NCI-H774 (cell line): Measurements from ENCODE around the gene OARD1.
"Not testable (repeated sequence)": the region's sequence is repeated elsewhere in the genome, so short reads cannot be mapped to it uniquely, and the experiment has no call there.

Experiments
- DNase-seq: peaks from one replicate; lab custom pipeline; 2025; lab: John Stamatoyannopoulos, UW

OARD1 gene

GRCh38 chr6:41025966-41026530 is 46.1 kb downstream of the OARD1 start:
- no peak for DNase-seq

GRCh38 chr6:41023114-41023513 is 49.0 kb downstream of the OARD1 start:
- DNase-seq = no peak

- no peak for DNase-seq
Observed at GRCh38 chr6:41022294-41022693, 49.9 kb downstream of the OARD1 start.

- no peak for DNase-seq
Observed at GRCh38 chr6:41021832-41022231, 50.3 kb downstream of the OARD1 start.

GRCh38 chr6:41017663-41018062 is 54.5 kb downstream of the OARD1 start:
- no peak for DNase-seq

- not testable (repeated sequence) for DNase-seq
Observed at GRCh38 chr6:41015860-41016259, 56.3 kb downstream of the OARD1 start.

- no peak for DNase-seq
Observed at GRCh38 chr6:41014780-41015179, 57.4 kb downstream of the OARD1 start.
